Coronary artery (tissue), 2 donors: ENCODE data around the gene HIPK1.

Source experiments
- DNase-seq: peaks from one replicate; pipeline ENCODE4 v3.0.0-alpha.2; 2017; ENCODE audit warnings: low spot score
- H3K27ac ChIP-seq, 2 donors: fragments of 200-600 bp; sonication (generic); one replicate each; pipeline ENCODE4 v1.5.1; 2016 to 2019
- H3K4me3 ChIP-seq: fragments of 200-600 bp; sonication (generic); 2 replicates; pipeline ENCODE4 v1.5.1; 2016; ENCODE audit warnings: mild to moderate bottlenecking, moderate library complexity
- TF ChIP-seq, protein P1 (sequence below): fragments of 200-600 bp; sonication (generic); IDR thresholded peaks from one replicate; pipeline ENCODE4 v1.5.1; 2019; ENCODE audit warnings: antibody characterized with exemption

Gene HIPK1

DNA sequence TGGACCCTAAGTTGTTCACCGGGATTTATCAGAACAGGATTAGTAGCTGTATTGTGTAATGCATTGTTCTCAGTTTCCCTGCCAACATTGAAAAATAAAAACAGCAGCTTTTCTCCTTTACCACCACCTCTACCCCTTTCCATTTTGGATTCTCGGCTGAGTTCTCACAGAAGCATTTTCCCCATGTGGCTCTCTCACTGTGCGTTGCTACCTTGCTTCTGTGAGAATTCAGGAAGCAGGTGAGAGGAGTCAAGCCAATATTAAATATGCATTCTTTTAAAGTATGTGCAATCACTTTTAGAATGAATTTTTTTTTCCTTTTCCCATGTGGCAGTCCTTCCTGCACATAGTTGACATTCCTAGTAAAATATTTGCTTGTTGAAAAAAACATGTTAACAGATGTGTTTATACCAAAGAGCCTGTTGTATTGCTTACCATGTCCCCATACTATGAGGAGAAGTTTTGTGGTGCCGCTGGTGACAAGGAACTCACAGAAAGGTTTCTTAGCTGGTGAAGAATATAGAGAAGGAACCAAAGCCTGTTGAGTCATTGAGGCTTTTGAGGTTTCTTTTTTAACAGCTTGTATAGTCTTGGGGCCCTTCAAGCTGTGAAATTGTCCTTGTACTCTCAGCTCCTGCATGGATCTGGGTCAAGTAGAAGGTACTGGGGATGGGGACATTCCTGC is 46.2 kb downstream of the HIPK1 start:
- Histone ChIP-seq H3K27ac (no peak overlapping the region), H3K4me3 (no peak overlapping the region)
- TF ChIP-seq, protein P1, sequence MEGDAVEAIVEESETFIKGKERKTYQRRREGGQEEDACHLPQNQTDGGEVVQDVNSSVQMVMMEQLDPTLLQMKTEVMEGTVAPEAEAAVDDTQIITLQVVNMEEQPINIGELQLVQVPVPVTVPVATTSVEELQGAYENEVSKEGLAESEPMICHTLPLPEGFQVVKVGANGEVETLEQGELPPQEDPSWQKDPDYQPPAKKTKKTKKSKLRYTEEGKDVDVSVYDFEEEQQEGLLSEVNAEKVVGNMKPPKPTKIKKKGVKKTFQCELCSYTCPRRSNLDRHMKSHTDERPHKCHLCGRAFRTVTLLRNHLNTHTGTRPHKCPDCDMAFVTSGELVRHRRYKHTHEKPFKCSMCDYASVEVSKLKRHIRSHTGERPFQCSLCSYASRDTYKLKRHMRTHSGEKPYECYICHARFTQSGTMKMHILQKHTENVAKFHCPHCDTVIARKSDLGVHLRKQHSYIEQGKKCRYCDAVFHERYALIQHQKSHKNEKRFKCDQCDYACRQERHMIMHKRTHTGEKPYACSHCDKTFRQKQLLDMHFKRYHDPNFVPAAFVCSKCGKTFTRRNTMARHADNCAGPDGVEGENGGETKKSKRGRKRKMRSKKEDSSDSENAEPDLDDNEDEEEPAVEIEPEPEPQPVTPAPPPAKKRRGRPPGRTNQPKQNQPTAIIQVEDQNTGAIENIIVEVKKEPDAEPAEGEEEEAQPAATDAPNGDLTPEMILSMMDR: no peak
- no peak for DNase-seq

DNA sequence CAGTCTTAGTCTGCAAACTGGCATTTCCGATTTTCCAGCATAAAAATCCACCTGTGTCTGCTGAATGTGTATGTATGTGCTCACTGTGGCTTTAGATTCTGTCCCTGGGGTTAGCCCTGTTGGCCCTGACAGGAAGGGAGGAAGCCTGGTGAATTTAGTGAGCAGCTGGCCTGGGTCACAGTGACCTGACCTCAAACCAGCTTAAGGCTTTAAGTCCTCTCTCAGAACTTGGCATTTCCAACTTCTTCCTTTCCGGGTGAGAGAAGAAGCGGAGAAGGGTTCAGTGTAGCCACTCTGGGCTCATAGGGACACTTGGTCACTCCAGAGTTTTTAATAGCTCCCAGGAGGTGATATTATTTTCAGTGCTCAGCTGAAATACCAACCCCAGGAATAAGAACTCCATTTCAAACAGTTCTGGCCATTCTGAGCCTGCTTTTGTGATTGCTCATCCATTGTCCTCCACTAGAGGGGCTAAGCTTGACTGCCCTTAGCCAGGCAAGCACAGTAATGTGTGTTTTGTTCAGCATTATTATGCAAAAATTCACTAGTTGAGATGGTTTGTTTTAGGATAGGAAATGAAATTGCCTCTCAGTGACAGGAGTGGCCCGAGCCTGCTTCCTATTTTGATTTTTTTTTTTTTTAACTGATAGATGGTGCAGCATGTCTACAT is 47.6 kb downstream of the HIPK1 start:
- H3K27ac ChIP-seq: peak overlapping the region in 1 of 2 donors; percentile 15
- no peak for DNase-seq
- H3K4me3 ChIP-seq: no peak overlapping the region
- TF ChIP-seq, protein P1: no peak

DNA sequence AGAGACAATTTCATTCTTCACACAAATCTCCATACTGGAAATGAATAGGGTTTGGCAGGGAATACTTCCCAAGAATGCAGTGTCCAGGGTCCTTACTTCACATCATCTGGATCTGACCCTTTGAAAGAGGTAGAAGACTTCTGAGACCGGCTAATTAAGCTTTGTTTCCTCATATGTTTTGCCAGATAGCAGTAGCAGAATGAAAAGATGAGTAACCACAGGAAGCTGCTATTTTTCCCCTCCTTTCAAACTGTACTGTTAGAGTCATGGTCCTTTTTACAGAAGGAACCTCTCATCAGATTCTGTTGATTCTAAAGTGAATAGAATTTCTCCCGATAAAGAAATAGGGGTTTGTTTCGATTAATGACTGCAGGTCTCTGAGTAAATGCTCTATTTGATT is 48.8 kb downstream of the HIPK1 start:
- DNase-seq: no peak
- Histone ChIP-seq H3K27ac (no peak overlapping the region), H3K4me3 (no peak overlapping the region)
- TF ChIP-seq, protein P1: no peak

DNA sequence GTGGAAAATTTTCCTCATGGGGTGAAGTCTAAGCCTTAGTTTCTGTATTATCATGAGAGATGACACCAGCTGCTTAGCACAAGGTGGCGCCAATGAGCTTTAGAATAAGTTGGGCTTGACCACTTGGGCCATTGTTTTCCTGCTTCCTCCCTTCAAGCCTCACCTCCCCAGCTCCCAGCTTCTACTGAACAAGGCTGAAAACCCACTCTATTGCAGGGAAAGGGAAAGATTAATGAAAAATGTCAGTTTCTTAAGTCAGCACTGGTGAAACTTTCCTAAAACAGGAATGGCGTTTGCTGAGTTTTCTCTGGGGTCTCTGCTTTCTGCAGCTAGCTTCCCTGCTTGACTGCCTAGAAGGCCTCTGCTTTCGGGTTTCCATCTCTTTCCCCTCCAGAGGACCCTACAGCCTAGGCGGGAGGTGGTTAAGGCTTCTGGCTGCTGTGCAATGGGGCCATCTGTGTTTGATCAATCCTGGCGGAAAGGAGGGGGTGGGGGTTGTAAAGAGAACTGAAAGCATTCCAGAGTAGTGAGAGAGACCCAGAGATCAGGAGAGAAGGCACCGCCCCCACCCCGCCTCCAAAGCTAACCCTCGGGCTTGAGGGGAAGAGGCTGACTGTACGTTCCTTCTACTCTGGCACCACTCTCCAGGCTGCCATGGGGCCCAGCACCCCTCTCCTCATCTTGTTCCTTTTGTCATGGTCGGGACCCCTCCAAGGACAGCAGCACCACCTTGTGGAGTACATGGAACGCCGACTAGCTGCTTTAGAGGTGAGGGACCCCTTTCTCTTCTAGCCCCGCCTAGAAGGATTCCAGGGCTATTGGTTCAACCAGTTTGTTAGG is 50.0 kb downstream of the HIPK1 start, which contains the start of gene OLFML3:
Gene OLFML3, plus strand, starts transcription at position 612 of the 840 bp plus-strand sequence. Its CDS starts 43 bp downstream, at position 655.
- H3K4me3 ChIP-seq: peak within 1 kb of the TSS; percentile 51
- H3K27ac ChIP-seq: peak within 1 kb of the TSS; percentile 41 to 90
- DNase-seq: no peak
- TF ChIP-seq, protein P1: no peak

DNA sequence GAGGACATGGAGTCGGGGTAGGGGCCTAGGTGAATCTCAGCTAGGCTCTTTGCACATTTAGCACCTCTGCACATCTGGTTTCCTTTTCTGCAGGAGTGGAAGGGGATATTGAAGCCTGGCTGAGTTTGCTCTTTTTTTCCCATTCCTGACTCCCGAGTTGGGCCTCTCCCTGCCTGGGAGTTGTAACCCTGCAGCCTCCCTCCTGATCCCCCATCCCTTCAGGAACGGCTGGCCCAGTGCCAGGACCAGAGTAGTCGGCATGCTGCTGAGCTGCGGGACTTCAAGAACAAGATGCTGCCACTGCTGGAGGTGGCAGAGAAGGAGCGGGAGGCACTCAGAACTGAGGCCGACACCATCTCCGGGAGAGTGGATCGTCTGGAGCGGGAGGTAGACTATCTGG is 51.0 kb downstream of the HIPK1 start:
- H3K4me3 ChIP-seq: peak overlapping the region; percentile 51
- TF ChIP-seq, protein P1: no peak
- DNase-seq: no peak
- H3K27ac ChIP-seq: peak overlapping the region; percentile 41 to 90

DNA sequence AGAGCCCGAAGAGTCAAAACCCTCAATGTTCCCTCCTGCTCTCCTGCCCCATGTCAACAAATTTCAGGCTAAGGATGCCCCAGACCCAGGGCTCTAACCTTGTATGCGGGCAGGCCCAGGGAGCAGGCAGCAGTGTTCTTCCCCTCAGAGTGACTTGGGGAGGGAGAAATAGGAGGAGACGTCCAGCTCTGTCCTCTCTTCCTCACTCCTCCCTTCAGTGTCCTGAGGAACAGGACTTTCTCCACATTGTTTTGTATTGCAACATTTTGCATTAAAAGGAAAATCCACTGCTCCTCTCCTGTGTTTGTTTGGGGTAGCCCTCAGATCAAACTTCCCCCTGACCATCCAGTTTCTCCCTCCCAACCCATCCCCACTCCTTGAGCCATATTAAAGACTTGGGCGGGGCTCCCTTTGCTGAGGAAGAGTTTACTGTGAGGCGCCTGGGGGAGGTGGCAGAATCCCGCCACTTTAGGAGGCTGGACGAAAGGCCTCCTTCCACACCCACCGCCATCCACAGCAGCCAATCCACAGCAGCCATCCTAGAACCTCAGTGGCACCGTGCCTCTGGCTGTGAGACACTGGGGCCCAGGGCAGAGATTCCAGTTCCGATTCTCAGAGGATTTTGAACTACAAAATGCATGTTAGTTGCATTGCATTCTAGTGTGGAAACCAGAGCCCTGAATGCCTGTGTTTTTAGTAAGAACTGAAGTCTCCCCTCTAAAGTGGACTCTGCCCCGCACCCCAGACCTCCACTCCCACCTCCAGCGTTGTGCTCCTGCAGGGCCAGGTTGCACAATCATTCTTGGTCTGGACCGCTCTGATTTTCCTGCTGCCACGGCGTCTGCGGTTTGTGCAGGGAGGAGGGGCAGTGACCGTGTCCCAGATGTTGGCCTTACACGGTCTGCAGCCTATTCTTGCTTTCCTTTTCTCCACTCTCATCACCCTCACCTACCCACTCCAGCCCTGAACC is 53.1 kb downstream of the HIPK1 start:
- Histone ChIP-seq H3K27ac (peak overlapping the region; percentile 61 to 90), H3K4me3 (peak overlapping the region; percentile 59)
- DNase-seq: peak; percentile 87
- TF ChIP-seq, protein P1: no peak
